C4-2B (cell line): ENCODE data around the gene PFDN4.

ENCODE experiments used
- ZFX ChIP-seq: fragments of 450-650 bp; IDR thresholded peaks from 2 replicates; pipeline ENCODE4 v1.6.1; 2017
- TF ChIP-seq, protein P1 (sequence below): fragments of 450-650 bp; conservative IDR thresholded peaks from 2 replicates; pipeline ENCODE4 v1.5.1; 2017; ENCODE audit warnings: mild to moderate bottlenecking

DNA sequence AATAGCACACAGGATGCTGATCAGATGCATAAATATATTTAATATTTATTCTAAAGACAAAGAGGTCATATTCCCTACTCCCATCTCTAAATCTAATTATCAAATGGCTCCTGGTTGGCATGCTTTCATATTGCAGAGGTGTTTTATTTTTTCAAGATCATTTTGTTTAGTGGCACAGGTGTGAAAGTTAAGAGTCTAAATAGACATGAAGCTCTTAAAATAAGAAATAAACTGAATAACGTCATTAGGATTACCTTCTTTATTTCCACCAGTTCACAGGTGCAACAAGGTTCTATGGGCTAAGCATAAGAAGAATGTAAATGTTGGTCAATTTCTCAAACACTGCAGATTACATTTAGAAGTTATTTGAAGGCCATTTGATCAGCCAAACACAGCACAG lies 27.0 kb upstream of the PFDN4 start:
- TF ChIP-seq, protein P1, sequence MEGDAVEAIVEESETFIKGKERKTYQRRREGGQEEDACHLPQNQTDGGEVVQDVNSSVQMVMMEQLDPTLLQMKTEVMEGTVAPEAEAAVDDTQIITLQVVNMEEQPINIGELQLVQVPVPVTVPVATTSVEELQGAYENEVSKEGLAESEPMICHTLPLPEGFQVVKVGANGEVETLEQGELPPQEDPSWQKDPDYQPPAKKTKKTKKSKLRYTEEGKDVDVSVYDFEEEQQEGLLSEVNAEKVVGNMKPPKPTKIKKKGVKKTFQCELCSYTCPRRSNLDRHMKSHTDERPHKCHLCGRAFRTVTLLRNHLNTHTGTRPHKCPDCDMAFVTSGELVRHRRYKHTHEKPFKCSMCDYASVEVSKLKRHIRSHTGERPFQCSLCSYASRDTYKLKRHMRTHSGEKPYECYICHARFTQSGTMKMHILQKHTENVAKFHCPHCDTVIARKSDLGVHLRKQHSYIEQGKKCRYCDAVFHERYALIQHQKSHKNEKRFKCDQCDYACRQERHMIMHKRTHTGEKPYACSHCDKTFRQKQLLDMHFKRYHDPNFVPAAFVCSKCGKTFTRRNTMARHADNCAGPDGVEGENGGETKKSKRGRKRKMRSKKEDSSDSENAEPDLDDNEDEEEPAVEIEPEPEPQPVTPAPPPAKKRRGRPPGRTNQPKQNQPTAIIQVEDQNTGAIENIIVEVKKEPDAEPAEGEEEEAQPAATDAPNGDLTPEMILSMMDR, result no peak
- no peak for TF ChIP-seq ZFX
